Activated CD8-positive, alpha-beta memory T cell treated with anti-CD3 and anti-CD28 coated beads, Interleukin-2, amount 50 U/mL, for 4 hours (primary cell): ENCODE data around the gene SSH3.
A peak's percentile ranks its signal among the peaks of the same experiment; 100 is the strongest.

Source experiments
- DNase-seq: peaks from one replicate; pipeline ENCODE4 v3.0.0-alpha.2; 2020

Gene SSH3

DNA sequence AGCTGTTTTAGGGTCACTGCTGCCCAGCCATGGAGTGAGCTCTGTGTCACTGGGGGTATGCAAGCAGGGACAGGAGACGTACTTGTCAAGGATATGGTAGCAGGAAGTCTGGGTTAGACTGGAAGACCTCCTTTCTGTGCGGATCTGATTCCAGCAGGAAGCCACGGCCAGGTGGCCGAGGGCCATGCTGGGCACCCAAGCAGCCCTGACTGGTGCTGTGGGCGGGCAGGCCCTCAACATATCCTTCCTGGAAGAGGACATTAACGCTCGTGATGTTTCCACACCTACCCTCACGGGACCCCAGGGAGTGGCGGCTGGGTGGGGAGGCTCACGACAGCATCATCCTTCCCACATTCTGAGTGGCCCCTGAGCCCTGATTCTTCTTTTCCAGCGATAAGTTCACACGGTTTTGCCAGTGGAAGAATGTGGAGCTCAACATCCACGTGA, 23.0 kb upstream of the SSH3 start:
- no peak for DNase-seq

DNA sequence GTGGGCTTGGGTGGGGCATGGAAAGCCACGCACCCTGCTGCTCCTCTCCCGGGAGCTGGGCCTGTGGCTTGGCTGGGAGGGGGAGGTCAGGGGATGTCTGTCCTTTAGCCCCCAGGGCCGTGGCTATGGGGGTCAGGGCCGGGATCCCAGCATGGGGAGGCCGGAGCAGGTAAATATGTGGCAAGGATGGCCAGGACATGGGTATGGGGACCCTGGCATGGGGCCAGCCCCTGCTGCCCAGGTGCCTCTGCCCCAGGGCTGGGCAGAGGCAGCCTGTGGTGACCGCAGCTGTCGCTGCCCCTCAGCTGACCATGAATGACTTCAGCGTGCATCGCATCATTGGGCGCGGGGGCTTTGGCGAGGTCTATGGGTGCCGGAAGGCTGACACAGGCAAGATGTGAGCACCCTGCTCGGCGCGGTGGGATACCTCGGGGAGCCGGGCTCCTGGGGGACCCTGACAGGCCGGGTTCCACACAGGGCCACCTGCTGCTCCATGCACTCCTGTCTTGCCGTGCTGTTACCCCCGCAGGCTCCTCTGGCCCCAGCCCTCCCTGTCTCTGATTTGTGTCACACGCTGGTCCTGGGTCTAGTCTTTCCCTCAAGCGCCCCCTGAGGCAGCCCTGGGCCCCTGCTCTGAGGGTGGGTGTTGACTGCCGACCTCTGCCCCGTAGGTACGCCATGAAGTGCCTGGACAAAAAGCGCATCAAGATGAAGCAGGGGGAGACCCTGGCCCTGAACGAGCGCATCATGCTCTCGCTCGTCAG, 22.4 kb upstream of the SSH3 start:
- DNase-seq, result no peak

DNA sequence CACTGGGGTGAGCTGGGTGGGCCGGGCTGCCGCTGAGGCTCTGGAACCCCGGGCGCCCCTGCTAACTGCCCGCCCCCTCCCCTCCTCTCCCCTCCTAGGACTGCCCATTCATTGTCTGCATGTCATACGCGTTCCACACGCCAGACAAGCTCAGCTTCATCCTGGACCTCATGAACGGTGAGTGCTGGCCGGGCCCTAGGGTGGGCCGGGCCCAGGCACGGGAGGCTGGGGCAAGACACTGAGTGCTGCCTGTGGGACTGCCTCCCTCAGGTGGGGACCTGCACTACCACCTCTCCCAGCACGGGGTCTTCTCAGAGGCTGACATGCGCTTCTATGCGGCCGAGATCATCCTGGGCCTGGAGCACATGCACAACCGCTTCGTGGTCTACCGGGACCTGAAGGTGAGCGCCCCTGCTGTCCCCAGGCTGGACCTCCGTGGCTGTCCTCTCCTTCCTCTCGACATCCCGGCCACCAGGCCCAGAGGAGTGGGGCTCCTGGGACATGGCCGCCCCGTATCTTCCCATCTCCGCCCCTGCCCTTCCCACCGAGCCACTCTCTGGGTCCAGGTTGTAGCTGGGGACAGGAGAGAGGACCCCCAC, 21.7 kb upstream of the SSH3 start:
- no peak for DNase-seq

DNA sequence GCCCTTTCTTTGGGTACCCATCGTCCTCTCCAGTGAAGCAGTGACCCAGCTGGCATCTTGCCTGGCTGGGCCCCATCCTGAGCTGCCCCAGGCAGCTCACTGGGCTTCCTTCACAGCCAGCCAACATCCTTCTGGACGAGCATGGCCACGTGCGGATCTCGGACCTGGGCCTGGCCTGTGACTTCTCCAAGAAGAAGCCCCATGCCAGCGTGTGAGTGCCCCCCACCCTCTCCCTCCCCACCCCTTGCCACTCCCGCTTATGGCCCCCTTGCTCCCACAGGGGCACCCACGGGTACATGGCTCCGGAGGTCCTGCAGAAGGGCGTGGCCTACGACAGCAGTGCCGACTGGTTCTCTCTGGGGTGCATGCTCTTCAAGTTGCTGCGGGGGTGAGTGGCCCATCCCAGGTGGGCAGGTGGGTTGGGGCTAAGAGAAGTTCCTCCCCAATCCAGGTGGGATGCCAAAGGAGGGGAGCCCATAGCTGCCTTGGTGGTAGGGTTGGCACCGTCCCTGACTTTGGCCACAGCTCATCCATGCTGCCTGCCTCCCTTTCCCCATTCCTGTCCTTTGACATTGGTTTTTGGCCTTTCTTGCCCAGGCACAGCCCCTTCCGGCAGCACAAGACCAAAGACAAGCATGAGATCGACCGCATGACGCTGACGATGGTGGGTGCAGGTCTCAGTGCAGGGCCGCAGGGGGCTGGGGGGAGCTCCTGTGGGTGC, 21.0 kb upstream of the SSH3 start:
- no peak for DNase-seq

DNA sequence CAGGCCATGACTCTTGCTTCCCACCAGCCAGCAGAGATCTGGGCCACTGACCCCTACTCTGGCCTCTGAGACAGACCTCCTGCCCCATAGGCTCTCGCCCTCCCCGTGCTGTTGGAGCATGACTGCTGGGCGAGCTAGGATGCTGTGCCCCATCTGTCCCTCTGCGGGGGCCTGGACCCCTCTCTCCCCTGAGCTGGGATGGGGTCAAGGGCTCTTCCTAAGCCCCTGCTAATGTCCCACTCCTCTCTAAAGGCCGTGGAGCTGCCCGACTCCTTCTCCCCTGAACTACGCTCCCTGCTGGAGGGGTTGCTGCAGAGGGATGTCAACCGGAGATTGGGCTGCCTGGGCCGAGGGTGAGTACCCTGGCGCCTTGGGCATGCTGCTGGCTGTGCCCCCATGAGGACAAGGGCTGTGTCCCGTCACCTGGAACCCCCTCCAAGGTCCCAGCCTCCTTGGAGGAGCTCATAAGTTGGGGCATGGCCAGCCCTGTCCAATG, 20.4 kb upstream of the SSH3 start:
- DNase-seq, result no peak

DNA sequence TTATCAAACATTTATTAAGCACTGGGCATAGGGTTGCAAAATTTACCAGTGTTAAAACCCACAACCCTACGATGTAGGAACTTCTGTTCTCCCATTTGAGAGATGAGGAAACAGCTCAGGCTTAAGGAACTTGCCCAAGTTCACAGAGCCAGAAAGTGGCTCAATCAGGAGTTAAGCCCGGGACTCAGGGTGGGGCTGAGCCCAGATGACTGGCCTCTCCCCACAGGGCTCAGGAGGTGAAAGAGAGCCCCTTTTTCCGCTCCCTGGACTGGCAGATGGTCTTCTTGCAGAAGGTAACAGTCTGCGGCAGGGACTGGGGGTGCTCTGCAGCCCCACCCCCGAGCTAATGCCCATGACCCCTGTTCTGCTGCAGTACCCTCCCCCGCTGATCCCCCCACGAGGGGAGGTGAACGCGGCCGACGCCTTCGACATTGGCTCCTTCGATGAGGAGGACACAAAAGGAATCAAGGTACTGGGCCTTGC, 19.8 kb upstream of the SSH3 start:
- DNase-seq, result no peak

DNA sequence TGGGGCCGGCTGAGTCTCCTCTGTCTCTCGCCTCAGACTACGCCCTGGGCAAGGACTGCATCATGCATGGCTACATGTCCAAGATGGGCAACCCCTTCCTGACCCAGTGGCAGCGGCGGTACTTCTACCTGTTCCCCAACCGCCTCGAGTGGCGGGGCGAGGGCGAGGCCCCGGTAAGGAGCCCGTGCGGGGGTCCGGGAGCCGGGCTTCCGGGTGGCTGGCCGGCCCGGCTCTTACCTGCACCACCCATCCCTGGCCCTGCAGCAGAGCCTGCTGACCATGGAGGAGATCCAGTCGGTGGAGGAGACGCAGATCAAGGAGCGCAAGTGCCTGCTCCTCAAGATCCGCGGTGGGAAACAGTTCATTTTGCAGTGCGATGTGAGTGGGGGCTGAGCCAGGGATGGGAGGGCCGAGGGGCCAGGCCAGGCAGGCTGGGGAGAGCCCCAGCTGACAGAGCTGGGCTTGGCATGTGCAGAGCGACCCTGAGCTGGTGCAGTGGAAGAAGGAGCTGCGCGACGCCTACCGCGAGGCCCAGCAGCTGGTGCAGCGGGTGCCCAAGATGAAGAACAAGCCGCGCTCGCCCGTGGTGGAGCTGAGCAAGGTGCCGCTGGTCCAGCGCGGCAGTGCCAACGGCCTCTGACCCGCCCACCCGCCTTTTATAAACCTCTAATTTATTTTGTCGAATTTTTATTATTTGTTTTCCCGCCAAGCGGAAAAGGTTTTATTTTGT, 18.4 kb upstream of the SSH3 start:
- no peak for DNase-seq

DNA sequence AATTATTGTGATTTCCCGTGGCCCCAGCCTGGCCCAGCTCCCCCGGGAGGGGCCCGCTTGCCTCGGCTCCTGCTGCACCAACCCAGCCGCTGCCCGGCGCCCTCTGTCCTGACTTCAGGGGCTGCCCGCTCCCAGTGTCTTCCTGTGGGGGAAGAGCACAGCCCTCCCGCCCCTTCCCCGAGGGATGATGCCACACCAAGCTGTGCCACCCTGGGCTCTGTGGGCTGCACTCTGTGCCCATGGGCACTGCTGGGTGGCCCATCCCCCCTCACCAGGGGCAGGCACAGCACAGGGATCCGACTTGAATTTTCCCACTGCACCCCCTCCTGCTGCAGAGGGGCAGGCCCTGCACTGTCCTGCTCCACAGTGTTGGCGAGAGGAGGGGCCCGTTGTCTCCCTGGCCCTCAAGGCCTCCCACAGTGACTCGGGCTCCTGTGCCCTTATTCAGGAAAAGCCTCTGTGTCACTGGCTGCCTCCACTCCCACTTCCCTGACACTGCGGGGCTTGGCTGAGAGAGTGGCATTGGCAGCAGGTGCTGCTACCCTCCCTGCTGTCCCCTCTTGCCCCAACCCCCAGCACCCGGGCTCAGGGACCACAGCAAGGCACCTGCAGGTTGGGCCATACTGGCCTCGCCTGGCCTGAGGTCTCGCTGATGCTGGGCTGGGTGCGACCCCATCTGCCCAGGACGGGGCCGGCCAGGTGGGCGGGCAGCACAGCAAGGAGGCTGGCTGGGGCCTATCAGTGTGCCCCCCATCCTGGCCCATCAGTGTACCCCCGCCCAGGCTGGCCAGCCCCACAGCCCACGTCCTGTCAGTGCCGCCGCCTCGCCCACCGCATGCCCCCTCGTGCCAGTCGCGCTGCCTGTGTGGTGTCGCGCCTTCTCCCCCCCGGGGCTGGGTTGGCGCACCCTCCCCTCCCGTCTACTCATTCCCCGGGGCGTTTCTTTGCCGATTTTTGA, 17.5 kb upstream of the SSH3 start:
- DNase-seq, result peak; percentile 55

DNA sequence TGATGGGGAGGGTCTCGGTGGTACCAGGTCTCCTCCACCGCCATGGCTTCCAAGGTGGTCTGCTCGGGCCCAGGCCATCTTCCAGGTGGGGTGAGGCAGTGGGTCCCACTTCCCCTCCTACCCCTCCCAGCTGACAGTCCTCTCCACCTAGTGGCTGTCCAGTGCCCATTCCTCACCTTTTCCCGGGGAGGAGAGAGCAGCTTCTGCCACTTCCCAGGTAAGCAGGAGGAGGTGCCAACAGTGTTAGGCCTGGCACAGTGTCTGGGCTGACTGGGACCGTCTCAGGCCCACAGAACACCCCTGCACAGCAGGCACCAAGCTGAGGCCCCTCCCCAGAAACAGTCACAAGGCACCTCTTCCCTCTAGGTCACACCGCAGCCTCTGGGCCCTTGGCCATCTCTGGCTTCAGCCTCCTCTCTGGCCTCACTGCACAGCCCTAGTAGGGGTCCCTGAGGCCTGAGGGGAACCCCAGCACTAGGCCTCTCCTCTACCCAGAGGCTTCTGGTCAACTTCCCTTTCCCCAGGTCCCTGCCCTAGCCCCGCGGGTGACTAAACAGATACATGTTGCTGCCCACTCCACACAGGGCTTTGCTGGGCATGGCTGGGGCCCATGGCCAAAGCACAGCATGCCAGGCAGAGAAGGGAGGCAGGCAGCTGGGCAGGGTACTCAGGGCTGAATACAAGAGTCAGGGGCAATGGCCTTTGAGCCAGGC, 16.6 kb upstream of the SSH3 start:
- no peak for DNase-seq

DNA sequence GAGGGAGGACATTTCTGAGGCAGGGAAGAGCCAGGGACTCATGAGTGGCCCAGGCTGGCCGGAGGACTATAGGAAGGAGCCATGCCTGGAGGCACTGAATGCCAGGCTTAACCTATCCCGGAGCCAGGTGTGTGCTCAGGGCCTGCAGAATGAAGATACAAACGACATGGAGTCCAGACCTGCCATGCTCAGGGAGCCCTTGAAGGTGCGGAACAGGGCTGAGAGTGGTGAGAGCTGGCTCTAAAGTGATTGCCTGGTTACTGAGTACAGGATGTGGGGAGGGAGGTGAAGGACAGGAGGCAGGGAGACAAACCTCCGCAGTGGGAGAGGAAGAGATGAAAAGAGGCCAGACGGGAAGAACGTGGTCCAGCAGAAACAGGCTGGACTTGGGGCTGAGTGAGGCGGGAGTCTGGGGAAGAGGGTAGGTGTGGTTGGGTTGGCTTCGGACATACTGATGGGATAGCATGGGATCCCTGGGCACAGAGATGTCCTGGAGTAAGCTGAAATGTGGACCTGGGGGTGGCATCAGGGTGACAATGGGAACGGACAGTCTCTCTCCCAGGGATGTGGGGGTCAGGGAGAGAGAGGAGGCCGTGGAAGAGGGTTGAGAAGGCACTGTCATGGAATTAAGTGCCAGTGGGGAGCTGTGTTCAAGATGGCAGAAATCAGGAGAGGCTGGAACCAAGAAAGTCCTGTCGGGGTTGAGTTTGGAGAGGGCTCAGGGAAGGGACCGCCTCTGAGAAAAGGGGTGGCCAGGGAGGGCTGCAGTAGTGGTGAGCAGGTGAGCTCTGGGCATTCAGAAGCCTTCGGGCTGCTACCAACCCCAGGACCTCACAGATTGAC, 15.8 kb upstream of the SSH3 start:
- no peak for DNase-seq

DNA sequence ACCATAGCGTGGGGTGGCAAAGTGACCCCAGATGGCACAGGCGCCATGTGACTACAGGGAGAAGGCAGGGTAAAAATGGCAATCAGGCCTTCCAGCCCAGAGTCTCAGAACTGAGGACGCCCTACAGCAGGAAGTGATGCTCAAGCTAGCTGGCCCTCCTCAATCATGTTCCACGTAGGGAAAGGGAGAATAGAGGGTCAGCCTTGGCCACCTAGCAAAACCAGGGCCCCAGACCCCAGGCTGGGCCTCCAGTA, 15.2 kb upstream of the SSH3 start:
- no peak for DNase-seq

DNA sequence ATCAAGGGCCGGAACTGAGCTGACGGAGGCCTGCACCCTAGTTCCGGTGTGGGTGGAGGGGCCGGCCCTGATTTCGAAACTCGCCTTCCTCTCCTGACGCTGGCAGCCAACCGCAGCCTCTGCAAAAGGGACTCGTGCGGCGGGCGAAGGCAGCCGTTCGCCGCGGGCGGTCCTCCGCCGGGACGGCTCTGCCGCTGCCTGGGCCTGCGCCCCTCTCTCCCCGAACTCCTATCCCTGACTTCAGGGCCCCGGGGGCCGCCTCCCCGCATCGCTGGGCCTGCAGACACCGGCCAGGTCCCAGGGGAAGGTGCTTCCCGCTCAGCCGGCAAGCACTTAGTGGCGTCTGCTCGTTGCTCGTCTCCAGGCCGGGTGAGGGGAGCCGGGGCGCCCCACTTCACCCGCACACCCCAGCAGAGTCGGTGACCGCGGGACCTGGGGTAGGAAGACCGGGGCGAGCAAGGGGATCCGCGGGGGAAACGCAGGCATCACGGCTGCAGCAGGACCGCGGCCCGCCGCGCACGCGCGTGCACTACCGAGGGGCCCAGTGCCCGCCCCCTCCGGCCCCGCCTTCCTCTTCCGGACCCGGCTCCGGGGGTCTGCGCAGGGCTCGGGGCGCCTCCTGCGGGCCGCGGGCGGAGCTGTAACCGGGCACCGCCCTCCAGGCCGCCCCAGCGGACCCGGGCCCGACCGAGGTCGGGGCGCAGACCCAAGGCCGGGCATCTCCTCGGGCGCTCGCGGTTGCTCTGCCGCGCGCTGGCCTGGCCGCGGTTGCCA, 14.7 kb upstream of the SSH3 start:
- DNase-seq, result peak; percentile 89

DNA sequence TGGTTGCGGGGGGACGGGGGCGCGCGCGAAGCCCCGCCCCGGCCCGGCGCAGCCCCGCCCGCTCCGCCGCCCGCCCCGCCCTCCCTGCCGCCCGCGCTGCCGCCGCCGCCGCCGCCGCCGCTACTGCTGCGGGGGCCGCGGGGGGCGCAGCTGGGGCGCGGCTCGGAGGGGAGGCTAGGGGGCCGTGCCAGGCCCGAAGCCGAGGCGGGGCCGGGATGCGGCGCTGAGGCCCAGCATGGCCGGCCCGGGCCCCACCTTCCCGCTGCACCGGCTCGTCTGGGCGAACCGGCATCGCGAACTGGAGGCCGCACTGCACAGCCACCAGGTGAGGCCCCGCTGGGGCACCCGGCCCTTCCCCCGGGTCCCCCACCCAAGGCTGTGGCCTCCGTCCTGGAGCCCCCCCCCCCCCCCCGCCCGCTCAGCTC, 14.1 kb upstream of the SSH3 start, which contains the start of gene ANKRD13D:
ANKRD13D (plus strand) TSS at position 78 of the 425 bp plus-strand sequence; CDS start at position 236, 158 bp downstream.
- no peak for DNase-seq

DNA sequence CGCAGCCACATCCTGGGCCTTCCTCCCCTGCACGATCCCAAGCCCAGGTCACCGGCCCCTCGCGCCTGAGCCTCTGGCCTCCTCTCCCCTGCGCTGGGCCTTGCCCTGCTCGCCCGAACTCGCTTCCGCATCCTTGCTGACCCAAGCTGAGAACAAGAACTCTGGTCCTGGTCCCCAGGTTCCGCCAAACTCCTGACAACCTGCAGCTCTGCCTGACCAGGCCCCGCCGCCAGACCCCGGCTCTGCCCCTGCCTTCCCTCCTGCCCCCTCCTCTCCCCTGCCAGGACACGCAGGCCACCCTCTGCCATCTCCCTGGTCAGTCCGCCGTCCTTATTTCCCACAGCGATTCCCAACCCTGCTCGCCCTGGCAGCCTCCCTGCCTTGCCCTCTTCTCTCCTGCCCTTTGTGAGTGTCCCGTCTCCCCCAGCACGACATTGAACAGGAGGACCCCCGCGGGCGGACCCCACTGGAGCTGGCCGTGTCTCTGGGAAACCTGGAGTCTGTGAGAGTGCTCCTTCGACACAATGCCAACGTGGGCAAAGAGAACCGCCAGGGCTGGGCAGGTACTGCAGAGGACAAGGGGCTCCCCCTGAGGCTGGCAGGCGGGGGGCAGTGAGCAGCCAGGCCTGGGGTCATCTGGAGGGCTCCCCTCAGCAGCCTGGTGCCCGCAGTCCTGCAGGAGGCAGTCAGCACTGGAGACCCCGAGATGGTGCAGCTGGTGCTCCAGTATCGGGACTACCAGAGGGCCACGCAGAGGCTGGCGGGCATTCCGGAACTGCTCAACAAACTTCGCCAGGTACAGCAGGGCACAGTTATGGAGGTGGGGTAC, 13.5 kb upstream of the SSH3 start:
- no peak for DNase-seq

DNA sequence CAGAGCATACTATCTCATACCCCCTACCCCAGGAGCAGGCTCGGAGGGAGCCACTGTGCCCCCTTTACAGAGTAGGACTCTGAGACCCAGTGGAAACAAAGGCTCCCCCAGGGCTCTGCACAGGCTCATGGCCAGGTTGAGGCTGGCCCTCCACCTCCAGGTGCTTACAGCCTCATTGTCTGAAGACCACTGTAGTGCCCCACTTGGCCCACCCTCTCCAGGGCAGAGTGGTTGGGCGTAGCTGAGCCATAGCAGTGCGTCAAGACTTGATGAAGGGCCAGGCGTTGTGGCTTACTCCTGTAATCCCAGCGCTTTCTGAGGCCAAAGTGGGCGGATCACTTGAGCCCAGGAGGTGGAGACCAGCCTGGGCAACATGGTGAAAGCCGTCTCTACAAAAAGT, 12.5 kb upstream of the SSH3 start:
- no peak for DNase-seq

DNA sequence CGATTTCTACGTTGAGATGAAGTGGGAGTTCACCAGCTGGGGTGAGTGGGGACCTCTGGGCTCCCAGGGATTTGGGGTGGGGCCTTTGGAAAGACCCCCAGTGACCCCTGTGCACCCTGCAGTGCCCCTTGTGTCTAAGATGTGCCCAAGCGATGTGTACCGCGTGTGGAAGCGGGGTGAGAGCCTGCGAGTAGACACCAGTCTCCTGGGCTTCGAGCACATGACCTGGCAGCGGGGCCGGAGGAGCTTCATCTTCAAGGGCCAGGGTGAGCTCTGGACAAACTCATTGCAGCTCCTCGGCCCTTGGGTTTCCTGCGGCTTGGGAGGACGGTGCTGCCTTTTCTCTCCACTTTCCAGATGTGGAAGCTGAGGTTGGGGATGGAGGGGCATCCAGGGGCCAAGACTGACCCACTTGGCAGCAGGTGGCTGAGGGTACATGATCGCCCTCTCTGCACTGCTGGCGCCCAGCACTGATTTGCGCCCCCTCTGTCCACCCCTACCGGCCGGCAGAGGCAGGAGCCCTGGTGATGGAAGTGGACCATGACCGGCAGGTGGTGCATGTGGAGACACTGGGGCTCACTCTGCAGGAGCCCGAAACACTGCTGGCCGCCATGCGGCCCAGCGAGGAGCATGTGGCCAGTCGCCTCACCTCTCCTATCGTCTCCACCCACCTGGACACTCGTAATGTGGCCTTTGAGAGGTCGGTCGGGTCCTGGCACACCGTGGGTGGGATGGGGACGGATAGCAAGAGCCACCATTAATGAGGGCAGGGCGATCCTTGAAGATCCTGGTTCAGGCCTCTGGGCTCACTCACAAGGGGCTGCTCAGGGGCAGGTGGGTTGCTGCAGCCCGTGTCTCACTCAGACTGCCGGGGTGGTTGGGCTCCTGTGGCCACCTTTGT, 11.6 kb upstream of the SSH3 start:
- DNase-seq, result no peak

DNA sequence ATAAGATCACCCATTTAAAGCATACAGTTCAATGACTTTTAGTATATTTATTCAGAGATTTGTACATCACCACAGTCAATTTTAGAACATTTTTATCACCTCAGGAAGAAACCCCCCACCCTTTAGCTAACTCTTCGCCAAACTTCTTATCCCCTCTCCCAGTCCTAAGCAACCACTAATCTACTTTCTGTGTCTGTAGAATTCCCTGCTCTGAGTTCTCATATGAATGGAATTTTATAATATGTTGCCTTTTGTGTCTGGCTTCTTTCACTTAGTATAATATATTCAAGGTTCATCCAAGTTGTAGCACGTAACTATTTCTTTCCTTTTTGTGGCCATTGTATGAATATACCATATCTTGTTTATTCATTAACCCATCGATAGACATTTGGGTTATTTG, 10.7 kb upstream of the SSH3 start:
- no peak for DNase-seq

DNA sequence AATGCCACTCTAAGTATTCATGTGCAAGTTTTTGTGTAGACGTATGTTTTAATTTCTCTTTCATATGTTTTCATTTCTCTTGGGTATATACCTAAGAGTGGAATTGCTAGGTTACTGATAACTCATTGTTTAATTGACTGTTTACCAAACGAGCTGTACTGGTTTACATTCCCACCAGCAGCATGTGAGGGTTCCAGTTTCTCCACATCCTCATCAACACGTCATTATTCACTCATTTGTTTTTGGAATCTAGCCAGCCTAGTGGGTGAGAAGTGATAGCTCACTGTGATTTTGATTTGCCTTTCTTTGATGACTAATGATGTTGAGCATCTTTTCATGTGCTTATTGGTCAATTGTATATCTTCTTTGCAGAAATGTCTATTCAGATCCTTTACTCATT, 10.2 kb upstream of the SSH3 start:
- DNase-seq, result no peak
